K562 (cell line): Measurements from ENCODE around the gene HSD17B12. TPM values are rescaled to one million over a fixed set of nuclear protein-coding genes. Genes with fewer than 3 reads are reported as not detected.

Source experiments
- ESRRA ChIP-seq: fragments of 450-650 bp; IDR thresholded peaks from 2 replicates; pipeline ENCODE4 v1.6.1; 2014; ENCODE audit warnings: low read depth, mild to moderate bottlenecking, moderate library complexity, borderline replicate concordance
- polyA plus RNA-seq, 8 experiments: library from polyadenylated mRNA; depleted of rRNA in 4 of 8; stranded (reverse) in 5 of 8; unstranded in 3 of 8; fragments of >200 nt; fragmentation: Nextera tagmentation in 2 of 8; fragmentation: Illumina TruSeq in 1 of 8; extraction: Ambion mirVana in 2 of 8; extraction: Trizol in 1 of 8; gene quantifications; 2 replicates each; pipeline versions ENCODE4 v1.2.1 to v1.2.3, GENCODE V29; 2011 to 2014; ENCODE audit warnings: inconsistent platforms in 1 of 8, missing spikeins in 1 of 8
- total RNA-seq, 7 experiments: library from RNA; depleted of rRNA in 6 of 7; stranded (reverse); fragments of >200 nt in 6 of 7; fragmentation: Illumina TruSeq in 2 of 7; extraction: Trizol in 2 of 7; gene quantifications; 2 replicates each; pipeline versions ENCODE4 v1.2.1 to v1.2.3, GENCODE V29; 2011 to 2021; ENCODE audit warnings: low replicate concordance in 1 of 7
- TF ChIP-seq, protein P1 (sequence below): fragments of 200-600 bp; sonication (generic); IDR thresholded peaks from one replicate; pipeline ENCODE4 v1.6.1; 2012; ENCODE audit warnings: mild to moderate bottlenecking, low read depth, low read length, inconsistent platforms
- TF ChIP-seq, protein P2 (sequence below): sonication (generic); formaldehyde crosslinking; IDR thresholded peaks from 2 replicates; pipeline ENCODE4 v1.8.0; 2022; ENCODE audit warnings: mild to moderate bottlenecking, missing genetic modification reagents

The HSD17B12 gene
- total and polyA plus RNA-seq, 9 of the 15 experiments (the other 6 are each of a cell fraction or from before 2014, with no cell fraction given) = 9.1 to 34.5 (median 23.3) TPM

DNA sequence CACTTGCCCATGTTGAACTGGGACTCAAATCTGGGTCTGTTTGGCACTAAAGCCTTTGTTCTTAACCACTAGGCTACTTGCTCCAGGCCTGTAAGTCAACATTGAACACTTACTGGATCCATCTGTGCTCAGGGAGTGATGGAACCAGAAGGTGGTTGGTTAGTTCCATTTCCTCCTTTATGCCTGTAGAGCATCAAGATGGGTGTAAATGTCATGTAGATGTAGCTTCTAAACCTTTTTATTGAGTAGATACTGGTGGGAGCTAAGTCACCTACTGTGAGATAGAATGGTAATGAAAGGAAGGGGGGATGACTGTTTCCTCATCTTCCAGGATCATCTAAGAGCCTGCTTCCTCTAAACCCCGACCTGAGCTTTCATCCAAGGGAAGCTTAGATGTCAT is 161.5 kb downstream of the HSD17B12 start (continued):
- TF ChIP-seq, protein P1, sequence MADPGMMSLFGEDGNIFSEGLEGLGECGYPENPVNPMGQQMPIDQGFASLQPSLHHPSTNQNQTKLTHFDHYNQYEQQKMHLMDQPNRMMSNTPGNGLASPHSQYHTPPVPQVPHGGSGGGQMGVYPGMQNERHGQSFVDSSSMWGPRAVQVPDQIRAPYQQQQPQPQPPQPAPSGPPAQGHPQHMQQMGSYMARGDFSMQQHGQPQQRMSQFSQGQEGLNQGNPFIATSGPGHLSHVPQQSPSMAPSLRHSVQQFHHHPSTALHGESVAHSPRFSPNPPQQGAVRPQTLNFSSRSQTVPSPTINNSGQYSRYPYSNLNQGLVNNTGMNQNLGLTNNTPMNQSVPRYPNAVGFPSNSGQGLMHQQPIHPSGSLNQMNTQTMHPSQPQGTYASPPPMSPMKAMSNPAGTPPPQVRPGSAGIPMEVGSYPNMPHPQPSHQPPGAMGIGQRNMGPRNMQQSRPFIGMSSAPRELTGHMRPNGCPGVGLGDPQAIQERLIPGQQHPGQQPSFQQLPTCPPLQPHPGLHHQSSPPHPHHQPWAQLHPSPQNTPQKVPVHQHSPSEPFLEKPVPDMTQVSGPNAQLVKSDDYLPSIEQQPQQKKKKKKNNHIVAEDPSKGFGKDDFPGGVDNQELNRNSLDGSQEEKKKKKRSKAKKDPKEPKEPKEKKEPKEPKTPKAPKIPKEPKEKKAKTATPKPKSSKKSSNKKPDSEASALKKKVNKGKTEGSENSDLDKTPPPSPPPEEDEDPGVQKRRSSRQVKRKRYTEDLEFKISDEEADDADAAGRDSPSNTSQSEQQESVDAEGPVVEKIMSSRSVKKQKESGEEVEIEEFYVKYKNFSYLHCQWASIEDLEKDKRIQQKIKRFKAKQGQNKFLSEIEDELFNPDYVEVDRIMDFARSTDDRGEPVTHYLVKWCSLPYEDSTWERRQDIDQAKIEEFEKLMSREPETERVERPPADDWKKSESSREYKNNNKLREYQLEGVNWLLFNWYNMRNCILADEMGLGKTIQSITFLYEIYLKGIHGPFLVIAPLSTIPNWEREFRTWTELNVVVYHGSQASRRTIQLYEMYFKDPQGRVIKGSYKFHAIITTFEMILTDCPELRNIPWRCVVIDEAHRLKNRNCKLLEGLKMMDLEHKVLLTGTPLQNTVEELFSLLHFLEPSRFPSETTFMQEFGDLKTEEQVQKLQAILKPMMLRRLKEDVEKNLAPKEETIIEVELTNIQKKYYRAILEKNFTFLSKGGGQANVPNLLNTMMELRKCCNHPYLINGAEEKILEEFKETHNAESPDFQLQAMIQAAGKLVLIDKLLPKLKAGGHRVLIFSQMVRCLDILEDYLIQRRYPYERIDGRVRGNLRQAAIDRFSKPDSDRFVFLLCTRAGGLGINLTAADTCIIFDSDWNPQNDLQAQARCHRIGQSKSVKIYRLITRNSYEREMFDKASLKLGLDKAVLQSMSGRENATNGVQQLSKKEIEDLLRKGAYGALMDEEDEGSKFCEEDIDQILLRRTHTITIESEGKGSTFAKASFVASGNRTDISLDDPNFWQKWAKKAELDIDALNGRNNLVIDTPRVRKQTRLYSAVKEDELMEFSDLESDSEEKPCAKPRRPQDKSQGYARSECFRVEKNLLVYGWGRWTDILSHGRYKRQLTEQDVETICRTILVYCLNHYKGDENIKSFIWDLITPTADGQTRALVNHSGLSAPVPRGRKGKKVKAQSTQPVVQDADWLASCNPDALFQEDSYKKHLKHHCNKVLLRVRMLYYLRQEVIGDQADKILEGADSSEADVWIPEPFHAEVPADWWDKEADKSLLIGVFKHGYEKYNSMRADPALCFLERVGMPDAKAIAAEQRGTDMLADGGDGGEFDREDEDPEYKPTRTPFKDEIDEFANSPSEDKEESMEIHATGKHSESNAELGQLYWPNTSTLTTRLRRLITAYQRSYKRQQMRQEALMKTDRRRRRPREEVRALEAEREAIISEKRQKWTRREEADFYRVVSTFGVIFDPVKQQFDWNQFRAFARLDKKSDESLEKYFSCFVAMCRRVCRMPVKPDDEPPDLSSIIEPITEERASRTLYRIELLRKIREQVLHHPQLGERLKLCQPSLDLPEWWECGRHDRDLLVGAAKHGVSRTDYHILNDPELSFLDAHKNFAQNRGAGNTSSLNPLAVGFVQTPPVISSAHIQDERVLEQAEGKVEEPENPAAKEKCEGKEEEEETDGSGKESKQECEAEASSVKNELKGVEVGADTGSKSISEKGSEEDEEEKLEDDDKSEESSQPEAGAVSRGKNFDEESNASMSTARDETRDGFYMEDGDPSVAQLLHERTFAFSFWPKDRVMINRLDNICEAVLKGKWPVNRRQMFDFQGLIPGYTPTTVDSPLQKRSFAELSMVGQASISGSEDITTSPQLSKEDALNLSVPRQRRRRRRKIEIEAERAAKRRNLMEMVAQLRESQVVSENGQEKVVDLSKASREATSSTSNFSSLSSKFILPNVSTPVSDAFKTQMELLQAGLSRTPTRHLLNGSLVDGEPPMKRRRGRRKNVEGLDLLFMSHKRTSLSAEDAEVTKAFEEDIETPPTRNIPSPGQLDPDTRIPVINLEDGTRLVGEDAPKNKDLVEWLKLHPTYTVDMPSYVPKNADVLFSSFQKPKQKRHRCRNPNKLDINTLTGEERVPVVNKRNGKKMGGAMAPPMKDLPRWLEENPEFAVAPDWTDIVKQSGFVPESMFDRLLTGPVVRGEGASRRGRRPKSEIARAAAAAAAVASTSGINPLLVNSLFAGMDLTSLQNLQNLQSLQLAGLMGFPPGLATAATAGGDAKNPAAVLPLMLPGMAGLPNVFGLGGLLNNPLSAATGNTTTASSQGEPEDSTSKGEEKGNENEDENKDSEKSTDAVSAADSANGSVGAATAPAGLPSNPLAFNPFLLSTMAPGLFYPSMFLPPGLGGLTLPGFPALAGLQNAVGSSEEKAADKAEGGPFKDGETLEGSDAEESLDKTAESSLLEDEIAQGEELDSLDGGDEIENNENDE = no peak
- no peak for TF ChIP-seq ESRRA
- TF ChIP-seq, protein P2, sequence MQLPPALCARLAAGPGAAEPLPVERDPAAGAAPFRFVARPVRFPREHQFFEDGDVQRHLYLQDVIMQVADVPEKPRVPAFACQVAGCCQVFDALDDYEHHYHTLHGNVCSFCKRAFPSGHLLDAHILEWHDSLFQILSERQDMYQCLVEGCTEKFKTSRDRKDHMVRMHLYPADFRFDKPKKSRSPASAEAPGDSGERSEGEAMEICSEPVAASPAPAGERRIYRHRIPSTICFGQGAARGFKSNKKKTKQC (CRISPR knock-in tag) = no peak
